ENCODE results near the gene ATG2B.

ATG2B gene, protein sequence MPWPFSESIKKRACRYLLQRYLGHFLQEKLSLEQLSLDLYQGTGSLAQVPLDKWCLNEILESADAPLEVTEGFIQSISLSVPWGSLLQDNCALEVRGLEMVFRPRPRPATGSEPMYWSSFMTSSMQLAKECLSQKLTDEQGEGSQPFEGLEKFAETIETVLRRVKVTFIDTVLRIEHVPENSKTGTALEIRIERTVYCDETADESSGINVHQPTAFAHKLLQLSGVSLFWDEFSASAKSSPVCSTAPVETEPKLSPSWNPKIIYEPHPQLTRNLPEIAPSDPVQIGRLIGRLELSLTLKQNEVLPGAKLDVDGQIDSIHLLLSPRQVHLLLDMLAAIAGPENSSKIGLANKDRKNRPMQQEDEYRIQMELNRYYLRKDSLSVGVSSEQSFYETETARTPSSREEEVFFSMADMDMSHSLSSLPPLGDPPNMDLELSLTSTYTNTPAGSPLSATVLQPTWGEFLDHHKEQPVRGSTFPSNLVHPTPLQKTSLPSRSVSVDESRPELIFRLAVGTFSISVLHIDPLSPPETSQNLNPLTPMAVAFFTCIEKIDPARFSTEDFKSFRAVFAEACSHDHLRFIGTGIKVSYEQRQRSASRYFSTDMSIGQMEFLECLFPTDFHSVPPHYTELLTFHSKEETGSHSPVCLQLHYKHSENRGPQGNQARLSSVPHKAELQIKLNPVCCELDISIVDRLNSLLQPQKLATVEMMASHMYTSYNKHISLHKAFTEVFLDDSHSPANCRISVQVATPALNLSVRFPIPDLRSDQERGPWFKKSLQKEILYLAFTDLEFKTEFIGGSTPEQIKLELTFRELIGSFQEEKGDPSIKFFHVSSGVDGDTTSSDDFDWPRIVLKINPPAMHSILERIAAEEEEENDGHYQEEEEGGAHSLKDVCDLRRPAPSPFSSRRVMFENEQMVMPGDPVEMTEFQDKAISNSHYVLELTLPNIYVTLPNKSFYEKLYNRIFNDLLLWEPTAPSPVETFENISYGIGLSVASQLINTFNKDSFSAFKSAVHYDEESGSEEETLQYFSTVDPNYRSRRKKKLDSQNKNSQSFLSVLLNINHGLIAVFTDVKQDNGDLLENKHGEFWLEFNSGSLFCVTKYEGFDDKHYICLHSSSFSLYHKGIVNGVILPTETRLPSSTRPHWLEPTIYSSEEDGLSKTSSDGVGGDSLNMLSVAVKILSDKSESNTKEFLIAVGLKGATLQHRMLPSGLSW (N-terminal part only)

DNA sequence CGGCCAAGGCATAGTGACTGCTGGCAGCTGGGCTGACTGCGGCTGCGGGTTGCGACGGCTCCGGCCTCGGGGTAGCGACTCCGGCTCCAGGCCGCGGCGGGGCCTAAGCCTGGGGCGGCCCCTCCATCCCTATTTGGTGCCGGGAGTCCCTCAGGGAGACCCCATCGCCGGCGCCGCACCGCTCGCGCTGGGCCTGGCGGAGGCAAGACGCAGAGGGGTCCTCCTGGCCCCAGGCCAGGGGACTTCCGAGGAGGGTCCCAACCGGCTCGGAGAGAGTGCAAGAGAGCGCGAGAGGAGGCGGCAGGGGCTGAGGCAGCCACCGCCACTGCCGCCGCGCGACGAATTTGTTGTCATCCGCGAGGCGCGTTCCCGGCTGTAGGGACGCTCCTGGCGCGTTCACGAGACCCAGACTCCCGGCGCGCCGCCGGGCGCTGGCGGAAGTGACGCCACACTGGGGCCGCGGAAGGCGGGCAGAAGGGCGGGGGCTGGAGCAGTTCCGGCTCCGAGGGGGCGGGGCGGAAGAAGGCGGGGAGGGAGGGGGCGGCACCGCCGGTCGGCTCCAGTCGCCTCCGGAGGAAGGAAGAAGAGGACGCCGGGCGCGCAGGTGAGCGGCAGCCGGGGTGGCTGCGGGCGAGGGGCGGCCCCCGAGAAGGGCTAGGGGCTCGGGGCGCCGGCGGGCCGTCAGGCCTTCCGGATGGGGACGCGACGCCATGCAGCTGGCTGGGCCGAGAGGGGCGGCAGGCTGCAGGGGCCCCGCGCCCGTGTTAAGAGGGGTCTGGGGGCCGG is at the start of gene ATG2B, which contains the start of gene GSKIP:
Gene ATG2B (minus strand): TSS at position 377 of the 786 bp plus-strand sequence. CDS start 365 bp downstream, at position 12.
Gene GSKIP (plus strand): TSS at position 562 of the 786 bp plus-strand sequence. CDS start 18,722 bp downstream, outside the sequence.
- DNase-seq (ENCODE audit: low spot score), result peak; percentile 96

DNA sequence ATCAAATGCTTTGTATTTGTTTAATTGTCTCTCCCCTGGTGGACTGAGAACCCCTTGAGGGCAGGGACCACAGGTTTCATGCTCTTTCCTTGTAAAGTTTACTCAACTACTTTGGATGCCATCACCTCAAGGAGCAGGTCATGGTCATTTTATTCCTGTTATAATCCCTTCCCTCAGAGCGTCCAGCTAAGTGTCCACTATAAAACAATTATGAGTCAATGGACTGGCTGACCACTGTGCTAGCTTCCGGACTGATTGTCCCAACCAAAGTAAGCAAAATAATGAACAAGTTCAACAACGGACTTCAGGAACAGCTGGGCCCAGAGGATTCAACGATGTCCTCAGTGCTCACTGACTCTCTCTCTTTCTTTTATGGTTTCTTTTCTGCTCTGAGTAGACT is 47.0 kb upstream of the ATG2B start:
- no peak for DNase-seq (ENCODE audit: low spot score)

DNA sequence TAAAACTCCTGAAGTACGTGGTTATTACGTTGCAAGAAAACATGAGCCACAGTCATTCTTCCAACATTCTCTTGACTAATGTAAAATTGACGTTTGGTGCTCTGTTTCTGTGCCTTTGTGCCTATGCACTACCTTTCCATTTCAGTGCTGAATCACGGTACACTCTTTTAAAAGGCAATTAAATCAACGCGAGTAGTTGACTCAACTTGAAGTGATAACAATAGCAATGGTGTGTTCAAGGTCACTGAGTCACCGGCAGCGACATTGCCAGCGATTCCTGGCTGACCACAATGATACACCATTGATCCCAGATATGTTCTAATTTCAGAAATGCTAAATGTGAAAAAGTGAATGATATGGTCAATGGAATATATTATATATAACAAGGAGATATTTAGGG is 46.6 kb upstream of the ATG2B start:
- no peak for DNase-seq (ENCODE audit: low spot score)

DNA sequence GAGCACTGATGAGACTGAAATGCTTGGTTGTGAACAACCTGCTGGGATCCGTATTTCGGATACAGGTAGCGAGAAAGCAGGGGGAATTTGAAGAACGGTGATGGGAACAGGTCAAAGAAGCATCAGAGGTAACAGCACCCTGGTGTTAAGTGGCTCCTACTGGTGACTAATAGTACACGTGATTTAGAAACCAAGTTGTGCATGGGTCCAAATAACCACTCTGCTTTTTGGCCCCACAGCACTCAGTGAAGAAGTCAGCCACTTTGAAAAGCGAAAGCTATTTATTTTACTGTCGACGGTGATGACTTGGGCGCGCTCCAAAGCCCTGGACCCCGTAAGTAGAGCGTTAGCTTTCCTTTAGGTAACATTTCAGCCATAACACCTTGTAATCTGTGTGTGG is 45.5 kb upstream of the ATG2B start:
- no peak for DNase-seq (ENCODE audit: low spot score)

DNA sequence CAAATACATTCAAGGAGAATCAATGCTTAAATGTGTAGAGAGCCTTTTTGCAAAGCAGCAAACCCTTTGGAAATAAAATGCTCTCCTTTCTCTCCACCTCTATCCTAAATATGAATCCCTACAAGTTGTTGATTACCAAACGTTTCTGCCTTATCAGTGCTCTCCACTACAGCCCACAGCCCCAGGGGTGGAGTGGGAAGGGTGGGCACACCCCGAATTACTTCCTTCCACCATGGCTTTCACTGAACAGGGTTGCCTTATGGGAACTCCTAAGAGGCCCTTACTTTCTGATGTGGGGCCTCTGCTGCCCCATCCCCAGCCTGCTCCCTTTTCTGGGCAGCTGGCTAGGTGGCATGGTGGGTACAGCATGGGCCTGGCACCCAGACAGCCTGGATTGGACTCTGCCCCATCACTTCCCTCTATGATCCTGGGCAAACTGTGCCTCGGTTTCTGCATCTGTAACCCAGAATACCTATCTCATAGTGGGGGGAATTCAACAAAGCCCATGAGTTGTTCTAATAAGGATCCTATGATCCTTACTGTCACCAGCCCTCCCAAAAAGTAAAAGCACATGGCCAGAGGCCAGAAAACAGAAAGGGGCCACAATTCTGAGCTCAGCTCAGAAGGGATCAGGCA is 44.9 kb upstream of the ATG2B start:
- DNase-seq (ENCODE audit: low spot score), result no peak

DNA sequence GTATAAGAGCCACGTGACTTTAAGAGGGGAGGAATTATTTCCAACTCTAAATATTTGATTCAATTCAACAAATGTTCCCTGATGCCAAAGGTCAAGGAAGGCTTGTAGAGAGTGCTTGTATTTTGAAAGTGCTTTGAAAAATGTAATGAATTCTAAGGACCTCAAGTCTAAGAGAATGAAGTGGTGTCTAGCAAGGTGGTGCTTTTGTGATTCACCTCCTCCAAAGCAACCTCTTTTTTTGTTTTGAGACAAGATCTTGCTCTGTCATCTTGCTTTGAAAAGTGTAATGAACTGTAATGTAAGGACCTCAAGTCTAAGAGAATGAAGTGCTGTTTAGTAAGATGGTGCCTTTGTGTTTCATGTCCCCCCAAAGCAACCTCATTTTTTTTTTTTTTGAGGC is 42.5 kb upstream of the ATG2B start:
- no peak for DNase-seq (ENCODE audit: low spot score)

DNA sequence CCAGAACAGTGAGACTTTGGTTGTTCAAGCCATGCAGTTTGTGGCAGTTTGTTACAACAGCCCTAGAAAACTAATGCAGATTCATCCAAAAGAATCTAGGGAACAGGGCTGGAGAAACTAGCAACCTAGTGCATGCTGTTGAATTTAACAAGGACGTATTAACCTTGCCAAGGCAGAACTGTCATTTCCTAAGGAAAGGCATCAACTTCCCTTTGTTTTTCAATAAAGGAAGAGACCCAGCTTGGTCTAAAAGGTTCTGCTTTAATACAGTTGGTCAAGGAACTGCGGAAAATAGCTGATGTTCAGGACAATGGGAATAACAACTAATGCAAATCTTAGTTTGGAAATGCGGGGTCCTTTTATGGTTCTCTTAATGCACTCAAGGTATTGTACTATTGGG is 40.3 kb upstream of the ATG2B start:
- no peak for DNase-seq (ENCODE audit: low spot score)

DNA sequence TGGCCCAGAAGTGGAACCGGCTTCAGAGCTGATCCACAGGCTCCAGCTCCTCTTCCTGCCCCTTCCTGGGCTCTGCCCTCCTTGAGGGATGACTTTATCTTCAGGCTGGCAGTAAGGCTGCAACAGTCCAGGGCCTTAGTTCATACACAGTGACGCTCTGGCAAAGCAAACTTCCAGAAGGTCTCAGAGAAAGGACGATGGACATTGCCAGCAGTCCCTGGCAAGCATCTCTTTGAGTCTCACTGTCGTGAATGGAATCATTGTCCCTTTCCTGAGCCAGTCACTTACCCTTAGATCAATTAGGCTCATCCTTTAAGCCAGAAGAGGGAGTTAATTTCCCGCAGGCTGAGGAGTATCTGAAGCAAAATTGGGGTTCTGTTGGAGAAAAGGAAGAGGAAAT is 37.4 kb upstream of the ATG2B start:
- DNase-seq (ENCODE audit: low spot score), result no peak

DNA sequence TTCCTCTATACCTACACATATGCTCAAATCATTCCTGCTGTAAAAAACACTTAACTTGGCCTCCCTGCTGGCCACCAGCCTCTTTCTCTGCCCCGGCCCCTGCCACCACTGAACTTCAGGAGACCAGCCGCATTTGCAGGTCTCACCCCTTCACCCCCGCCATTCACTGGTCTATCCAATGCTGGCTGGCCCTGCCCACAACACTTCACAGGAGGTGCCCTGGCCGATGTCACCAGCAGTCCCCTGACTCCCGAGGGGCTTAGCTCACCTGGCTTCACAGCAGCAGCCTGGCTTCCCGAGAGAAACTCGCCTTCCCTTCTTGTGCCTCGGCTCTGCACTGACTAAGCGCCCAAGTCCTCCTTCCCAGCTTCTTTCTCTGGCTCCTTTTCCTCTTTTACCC is 36.3 kb upstream of the ATG2B start:
- DNase-seq (ENCODE audit: low spot score), result no peak

DNA sequence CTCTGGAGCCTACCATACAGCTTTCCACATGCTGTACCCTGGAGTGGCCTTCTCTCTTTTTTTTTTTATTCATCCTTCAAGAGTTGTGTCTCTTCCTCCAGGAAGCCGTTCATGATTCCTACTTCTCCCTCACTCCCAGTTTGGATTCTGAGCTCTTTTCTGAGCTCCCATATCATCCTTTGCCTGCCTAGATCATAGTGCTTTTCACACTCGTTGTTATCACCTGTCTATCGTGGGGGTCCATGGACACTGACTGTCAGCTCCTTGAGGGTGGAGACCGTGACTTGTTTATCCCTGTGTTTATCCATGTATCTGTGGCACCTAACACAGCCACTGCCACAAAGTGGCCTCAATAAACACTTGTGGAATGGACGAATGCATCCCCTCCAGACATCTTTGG is 35.8 kb upstream of the ATG2B start:
- DNase-seq (ENCODE audit: low spot score), result no peak

DNA sequence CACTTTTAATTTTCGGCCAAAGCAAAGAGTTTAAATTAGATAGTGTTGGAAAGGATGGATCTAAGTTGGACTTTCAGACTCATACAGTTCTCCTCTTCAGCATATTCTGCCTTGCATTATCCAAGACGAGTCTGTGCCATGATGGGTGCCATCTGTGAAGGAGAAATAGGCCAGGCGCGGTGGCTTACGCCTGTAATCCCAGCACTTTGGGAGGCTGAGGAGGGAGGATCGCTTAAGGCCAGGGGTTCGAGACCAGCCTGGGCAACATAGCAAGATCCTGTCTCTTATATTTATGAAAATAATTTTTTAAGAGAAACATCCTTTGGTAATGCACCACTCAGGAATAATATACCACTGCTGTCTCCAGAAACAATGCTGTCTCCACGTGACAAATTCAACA is 35.3 kb upstream of the ATG2B start:
- no peak for DNase-seq (ENCODE audit: low spot score)

DNA sequence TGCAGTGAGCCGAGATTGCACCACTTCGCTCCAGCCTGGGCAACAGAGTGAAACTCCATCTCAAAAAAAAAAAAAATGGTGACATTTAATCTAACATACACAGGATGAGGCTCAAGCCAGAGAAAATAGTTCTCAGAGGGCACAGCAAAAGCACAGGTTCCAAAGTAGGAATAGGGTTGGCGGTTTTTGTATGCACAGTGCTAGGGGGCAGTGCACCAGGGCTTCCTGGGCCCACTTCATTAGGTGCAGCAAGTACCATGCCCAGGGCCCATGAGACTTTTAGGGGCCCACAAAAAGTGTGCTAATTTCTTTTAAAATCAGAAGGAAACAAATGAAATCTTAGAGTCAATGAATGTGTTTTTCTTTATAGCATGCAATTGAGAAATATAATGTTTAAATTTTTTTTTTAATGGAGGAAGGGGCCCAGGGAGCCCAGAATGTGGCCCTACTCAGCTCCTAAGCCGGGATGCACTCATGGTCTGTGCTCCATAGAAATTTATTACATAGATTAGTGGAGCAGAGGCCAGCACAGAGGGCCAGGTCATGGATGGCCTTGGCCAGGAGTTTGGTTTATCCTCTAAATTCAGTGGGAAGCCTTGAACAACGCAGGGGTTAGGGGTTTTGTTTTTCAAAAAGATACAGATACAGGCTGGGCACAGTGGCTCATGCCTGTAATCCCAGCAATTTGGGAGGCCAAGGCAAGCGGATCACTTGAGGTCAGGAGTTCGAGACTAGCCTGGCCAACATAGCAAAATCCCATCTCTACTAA is 31.1 kb upstream of the ATG2B start:
- DNase-seq (ENCODE audit: low spot score), result no peak

DNA sequence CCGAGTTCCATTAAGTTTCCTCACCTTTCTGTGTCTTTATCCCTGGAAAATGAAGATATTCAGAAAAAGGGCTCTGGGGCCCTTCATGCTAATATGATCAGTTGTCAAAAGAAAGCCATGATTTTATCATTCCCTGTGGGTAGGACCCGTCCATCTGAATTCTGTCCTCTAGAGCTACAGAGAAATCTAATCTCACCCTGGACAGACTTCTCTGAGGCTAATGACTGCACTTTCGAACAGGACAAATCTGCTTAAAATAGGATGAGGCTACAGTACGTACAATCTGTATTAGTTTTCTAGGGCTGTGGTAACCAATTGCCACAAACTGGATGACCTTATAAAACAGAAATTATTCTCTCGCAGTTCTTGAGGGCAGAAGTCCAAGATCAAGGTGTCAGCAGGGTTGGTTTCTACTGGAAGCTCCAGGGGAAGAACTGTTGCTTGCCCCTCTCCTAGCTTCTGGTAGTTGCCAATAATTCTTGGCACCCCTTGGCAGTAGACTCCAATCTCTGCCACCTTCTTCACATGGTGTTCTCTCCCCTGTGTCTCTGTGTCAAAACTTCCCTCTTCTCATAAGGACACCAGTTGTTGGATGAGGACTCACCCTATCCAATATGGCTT is 30.0 kb upstream of the ATG2B start:
- DNase-seq (ENCODE audit: low spot score), result no peak

DNA sequence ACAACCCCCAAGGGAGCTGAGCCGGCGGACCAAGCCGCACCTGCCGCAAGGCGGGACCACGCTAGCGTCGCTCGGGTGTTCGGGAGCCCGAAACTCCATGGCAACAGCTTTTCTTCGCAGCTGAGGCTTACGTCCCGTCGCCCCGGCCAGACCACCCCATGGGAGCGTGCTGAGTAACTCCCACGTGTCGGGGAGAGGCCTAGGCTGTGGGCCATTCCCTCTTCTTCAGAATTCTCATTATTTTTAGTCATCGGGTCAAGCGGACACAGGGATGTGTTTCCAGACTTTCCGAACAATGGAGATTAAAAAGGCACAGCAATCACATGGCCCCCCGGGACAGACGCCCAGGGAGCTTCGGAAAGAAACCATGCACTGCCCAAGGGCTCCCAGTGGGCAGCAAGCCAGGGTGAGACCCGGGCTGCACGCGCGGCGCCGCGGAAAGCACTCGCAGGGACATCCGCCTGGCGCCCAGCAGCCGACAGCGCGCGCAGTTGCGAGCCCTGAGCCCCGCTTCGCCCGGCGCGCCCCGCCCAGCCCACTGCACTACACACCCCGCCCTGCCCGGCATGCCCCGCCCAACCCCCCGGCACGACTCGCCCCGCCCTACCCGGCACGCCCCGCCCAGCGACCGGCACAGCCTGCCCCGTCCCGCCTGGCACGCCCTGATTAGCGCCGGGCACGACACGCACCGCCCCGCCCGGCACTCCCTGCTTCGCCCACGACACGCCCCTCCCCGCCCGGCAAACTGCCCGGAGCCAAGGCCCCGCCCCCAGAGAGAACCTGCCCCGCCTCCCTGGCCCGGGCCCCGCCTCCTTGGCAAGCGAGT is 28.4 kb upstream of the ATG2B start:
- peak; percentile 99 for DNase-seq (ENCODE audit: low spot score)

DNA sequence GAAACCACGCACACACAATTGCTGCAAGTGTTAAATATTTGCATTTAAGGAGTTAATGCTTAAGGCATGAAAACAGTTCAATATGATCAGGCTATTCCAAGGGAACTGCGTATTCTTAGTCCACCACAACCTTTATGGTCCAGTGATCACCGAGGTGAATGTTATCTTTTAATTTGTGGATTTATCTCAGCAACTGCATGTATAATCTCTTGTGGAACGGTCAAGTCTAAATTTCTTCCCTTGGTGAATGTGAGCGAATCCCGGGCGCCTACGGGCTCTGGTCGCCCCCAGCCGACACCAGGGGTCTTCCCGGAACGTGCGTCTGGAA is 27.8 kb upstream of the ATG2B start:
- no peak for DNase-seq (ENCODE audit: low spot score)

DNA sequence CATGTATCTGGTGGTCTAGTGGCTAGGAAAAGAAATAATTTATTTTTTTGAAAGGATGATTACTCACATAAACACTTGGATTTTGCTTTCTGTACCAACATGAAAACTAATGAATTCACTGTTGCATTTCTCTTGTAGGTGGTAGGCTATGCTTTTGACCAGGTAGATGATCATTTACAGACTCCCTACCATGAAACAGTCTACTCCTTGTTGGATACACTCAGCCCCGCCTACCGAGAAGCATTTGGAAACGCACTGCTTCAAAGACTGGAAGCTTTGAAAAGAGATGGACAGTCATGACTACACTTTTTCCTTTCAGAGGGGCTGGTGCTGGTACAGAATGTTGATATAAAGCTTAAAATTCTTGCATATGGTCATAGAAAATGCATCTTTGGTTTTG is 22.2 kb upstream of the ATG2B start:
- no peak for DNase-seq (ENCODE audit: low spot score)

DNA sequence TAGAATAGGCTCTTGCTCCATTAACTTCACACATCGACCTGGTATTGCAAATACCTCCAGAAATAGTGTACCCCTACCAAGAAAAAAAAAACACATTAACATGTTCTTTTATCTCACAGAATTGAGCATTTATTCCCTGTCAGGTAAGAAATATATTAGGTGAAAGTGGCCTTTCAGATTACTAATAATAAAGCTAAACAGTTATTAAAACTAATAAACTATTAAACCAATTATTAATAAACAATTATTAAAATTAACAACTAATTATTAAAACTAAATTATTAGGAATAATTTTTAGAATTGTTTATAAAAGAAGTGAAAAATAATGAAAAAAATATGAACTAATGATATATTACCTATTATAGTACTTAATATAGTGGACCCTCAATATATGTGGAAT is 21.6 kb upstream of the ATG2B start:
- DNase-seq (ENCODE audit: low spot score), result no peak

DNA sequence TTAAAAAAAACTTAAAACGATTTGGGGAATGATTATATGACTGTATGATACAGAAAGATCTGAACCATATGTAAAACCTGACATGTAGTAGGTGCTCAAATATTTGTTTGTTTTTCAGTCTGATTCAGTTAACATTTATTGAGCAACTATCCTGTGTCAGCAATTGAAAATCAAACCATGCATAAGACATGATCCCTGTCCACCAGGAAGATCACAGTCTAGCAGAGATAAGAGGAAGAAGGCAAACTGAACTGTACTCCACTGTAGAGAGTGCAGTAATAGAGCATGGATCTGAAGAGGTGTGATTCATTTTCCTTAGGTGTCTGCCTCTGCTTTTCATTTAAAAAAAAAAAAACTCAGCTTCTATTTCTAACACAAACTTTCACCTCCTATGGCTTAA is 20.9 kb upstream of the ATG2B start:
- DNase-seq (ENCODE audit: low spot score), result no peak

DNA sequence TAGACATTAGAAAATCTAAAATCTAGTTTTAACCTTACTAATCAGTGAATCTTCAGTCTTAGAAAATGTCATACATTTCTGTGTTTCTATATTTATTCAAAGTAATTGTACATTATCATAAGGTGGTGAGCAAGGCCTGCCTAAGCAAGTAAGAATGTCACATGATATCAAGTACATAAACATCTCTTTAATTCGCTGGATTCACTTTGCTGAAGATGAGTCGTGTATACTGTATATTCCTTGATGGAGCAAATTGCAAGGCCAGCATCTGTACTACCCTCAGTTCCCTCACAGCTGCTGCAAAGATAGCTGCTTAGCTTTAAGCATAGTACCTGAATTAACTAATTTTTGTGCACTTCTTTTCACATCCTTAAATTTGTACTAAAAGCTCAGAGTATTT is 20.3 kb upstream of the ATG2B start:
- DNase-seq (ENCODE audit: low spot score), result no peak

All from AG08395 (cell line).